ENCODE results near the gene GCNA. TPM values are rescaled to one million over a fixed set of nuclear protein-coding genes. Genes with fewer than 3 reads are reported as not detected.
"Not testable (repeated sequence)": the region's sequence is repeated elsewhere in the genome, so short reads cannot be mapped to it uniquely, and the experiment has no call there.

Gene GCNA
- polyA plus RNA-seq, 1 donor (not counting 4 experiments of a cell fraction or from before 2014, with no cell fraction given): 1.2 TPM

GRCh38 chrX:71581210-71581609 is 3.0 kb downstream of the GCNA start:
- dilution Hi-C loops (cut with MboI; ENCODE audit: extremely low pct_ligation_motif_present, low sequenced_read_pairs): no loop called here
- FAIRE-seq: no peak
- no peak for DNase-seq (ENCODE audit: low read depth, low spot score)
- TF ChIP-seq, protein P1, sequence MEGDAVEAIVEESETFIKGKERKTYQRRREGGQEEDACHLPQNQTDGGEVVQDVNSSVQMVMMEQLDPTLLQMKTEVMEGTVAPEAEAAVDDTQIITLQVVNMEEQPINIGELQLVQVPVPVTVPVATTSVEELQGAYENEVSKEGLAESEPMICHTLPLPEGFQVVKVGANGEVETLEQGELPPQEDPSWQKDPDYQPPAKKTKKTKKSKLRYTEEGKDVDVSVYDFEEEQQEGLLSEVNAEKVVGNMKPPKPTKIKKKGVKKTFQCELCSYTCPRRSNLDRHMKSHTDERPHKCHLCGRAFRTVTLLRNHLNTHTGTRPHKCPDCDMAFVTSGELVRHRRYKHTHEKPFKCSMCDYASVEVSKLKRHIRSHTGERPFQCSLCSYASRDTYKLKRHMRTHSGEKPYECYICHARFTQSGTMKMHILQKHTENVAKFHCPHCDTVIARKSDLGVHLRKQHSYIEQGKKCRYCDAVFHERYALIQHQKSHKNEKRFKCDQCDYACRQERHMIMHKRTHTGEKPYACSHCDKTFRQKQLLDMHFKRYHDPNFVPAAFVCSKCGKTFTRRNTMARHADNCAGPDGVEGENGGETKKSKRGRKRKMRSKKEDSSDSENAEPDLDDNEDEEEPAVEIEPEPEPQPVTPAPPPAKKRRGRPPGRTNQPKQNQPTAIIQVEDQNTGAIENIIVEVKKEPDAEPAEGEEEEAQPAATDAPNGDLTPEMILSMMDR (optimal IDR thresholded peaks at IDR 0.05 in 1 of 3, IDR thresholded peaks at IDR 0.05 in 1 of 3, conservative IDR thresholded peaks at IDR 0.05 in 1 of 3; ENCODE audit: extremely low read depth in 1 of 3, insufficient read depth in 2 of 3, low read length in 3 of 3): no peak
- no peak for TF ChIP-seq EZH2 (IDR thresholded peaks at IDR 0.05; ENCODE audit: low read length)
- Histone ChIP-seq H3K9me3 (ENCODE audit: control insufficient read depth, low read depth, low read length) (no peaks in the 10 kb centered on the region), H3K36me3 (ENCODE audit: control insufficient read depth in 2 of 2, extremely low read depth in 1 of 2, insufficient read depth in 2 of 2, low read length in 2 of 2) (peaks cover 0 to 1% of the 10 kb centered on the region in 2 experiments), H3K4me3 (ENCODE audit: control insufficient read depth in 2 of 3, extremely low read depth in 1 of 3, insufficient read depth in 2 of 3, low read depth in 1 of 3, low read length in 3 of 3) (no peak overlapping the region), H3K27me3 (ENCODE audit: control insufficient read depth, extremely low read depth, insufficient read depth, low read length) (no peaks in the 10 kb centered on the region), H3K9me1 (ENCODE audit: control insufficient read depth, extremely low read depth, insufficient read depth, low read length) (no peaks in the 10 kb centered on the region), H3K79me2 (ENCODE audit: control insufficient read depth, insufficient read depth, low read length) (no peaks in the 10 kb centered on the region), H4K20me1 (ENCODE audit: control insufficient read depth, extremely low read depth, insufficient read depth, low read length) (no peaks in the 10 kb centered on the region), H3K9ac (ENCODE audit: control insufficient read depth, extremely low read depth, insufficient read depth, low read length) (no peak overlapping the region), H3K27ac (ENCODE audit: control insufficient read depth, insufficient read depth, low read length) (no peak overlapping the region), H2AFZ (ENCODE audit: control insufficient read depth, low read length) (no peak overlapping the region), H3K4me2 (ENCODE audit: control insufficient read depth, extremely low read depth, insufficient read depth, low read depth, low read length) (no peak overlapping the region), H3K4me1 (ENCODE audit: control insufficient read depth, extremely low read depth, insufficient read depth, low read length) (no peaks in the 10 kb centered on the region)

- Histone ChIP-seq H3K36me3 (ENCODE audit: control insufficient read depth in 2 of 2, extremely low read depth in 1 of 2, insufficient read depth in 2 of 2, low read length in 2 of 2) (no peaks in the 10 kb centered on the region), H3K27me3 (ENCODE audit: control insufficient read depth, extremely low read depth, insufficient read depth, low read length) (no peaks in the 10 kb centered on the region), H3K4me1 (ENCODE audit: control insufficient read depth, extremely low read depth, insufficient read depth, low read length) (no peaks in the 10 kb centered on the region), H3K4me3 (ENCODE audit: control insufficient read depth in 2 of 3, extremely low read depth in 1 of 3, insufficient read depth in 2 of 3, low read depth in 1 of 3, low read length in 3 of 3) (no peak overlapping the region), H4K20me1 (ENCODE audit: control insufficient read depth, extremely low read depth, insufficient read depth, low read length) (no peaks in the 10 kb centered on the region), H3K9me3 (ENCODE audit: control insufficient read depth, low read depth, low read length) (no peaks in the 10 kb centered on the region), H3K79me2 (ENCODE audit: control insufficient read depth, insufficient read depth, low read length) (no peaks in the 10 kb centered on the region), H3K9ac (ENCODE audit: control insufficient read depth, extremely low read depth, insufficient read depth, low read length) (no peak overlapping the region), H2AFZ (ENCODE audit: control insufficient read depth, low read length) (no peak overlapping the region), H3K4me2 (ENCODE audit: control insufficient read depth, extremely low read depth, insufficient read depth, low read depth, low read length) (no peak overlapping the region), H3K9me1 (ENCODE audit: control insufficient read depth, extremely low read depth, insufficient read depth, low read length) (no peaks in the 10 kb centered on the region), H3K27ac (ENCODE audit: control insufficient read depth, insufficient read depth, low read length) (no peak overlapping the region)
- FAIRE-seq: no peak
- dilution Hi-C loops (cut with MboI; ENCODE audit: extremely low pct_ligation_motif_present, low sequenced_read_pairs): no loop called here
- no peak for DNase-seq (ENCODE audit: low read depth, low spot score)
- TF ChIP-seq EZH2 (IDR thresholded peaks at IDR 0.05; ENCODE audit: low read length): no peak
- TF ChIP-seq, protein P1 (optimal IDR thresholded peaks at IDR 0.05 in 1 of 3, IDR thresholded peaks at IDR 0.05 in 1 of 3, conservative IDR thresholded peaks at IDR 0.05 in 1 of 3; ENCODE audit: extremely low read depth in 1 of 3, insufficient read depth in 2 of 3, low read length in 3 of 3): no peak
These were observed 8.7 kb downstream of the GCNA start for GRCh38 chrX:71586929-71587328.

DNA sequence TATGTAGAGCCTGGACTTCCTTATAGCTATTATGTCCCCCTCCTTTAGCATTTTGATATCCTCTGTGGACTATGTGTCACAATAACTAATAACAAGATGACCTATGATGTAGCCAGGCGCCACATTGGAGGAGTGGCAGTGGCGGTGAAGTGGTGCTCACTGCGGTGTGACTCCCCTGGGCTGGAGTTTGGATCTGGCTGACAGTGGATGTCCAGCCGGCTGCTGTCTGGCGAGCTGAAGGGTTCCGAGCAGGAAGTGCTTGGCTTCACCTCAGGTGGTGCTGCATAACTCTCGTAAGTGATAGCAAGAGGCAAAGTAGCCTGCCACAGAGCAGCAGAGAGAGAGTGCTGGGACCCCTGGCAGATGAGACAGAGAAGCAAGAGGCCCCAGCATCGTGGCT is 15.0 kb downstream of the GCNA start:
- H3K9me1 ChIP-seq (ENCODE audit: control insufficient read depth, extremely low read depth, insufficient read depth, low read length); H3K4me3 ChIP-seq (ENCODE audit: control insufficient read depth in 2 of 3, extremely low read depth in 1 of 3, insufficient read depth in 2 of 3, low read depth in 1 of 3, low read length in 3 of 3); H2AFZ ChIP-seq (ENCODE audit: control insufficient read depth, low read length); H3K79me2 ChIP-seq (ENCODE audit: control insufficient read depth, insufficient read depth, low read length); FAIRE-seq; H3K9ac ChIP-seq (ENCODE audit: control insufficient read depth, extremely low read depth, insufficient read depth, low read length); DNase-seq (ENCODE audit: low read depth, low spot score); H3K36me3 ChIP-seq (ENCODE audit: control insufficient read depth in 2 of 2, extremely low read depth in 1 of 2, insufficient read depth in 2 of 2, low read length in 2 of 2); dilution Hi-C loops (cut with MboI; ENCODE audit: extremely low pct_ligation_motif_present, low sequenced_read_pairs); H3K27ac ChIP-seq (ENCODE audit: control insufficient read depth, insufficient read depth, low read length); H3K4me1 ChIP-seq (ENCODE audit: control insufficient read depth, extremely low read depth, insufficient read depth, low read length); H4K20me1 ChIP-seq (ENCODE audit: control insufficient read depth, extremely low read depth, insufficient read depth, low read length); H3K4me2 ChIP-seq (ENCODE audit: control insufficient read depth, extremely low read depth, insufficient read depth, low read depth, low read length); H3K9me3 ChIP-seq (ENCODE audit: control insufficient read depth, low read depth, low read length); H3K27me3 ChIP-seq (ENCODE audit: control insufficient read depth, extremely low read depth, insufficient read depth, low read length): not testable (repeated sequence)

Data from keratinocyte (primary cell).